ENCODE measurements around the gene UGT1A9.

- no peak for TF ChIP-seq ELF4 (IDR thresholded peaks at IDR 0.05)
- TF ChIP-seq FOXM1 (IDR thresholded peaks at IDR 0.05; ENCODE audit: borderline replicate concordance): no peak
- no peak for TF ChIP-seq HDGF (IDR thresholded peaks at IDR 0.05; ENCODE audit: borderline replicate concordance)
- TF ChIP-seq SP1 (IDR thresholded peaks at IDR 0.05): no peak
- no peak for TF ChIP-seq SUZ12 (IDR thresholded peaks at IDR 0.05)
- TF ChIP-seq ARNT (IDR thresholded peaks at IDR 0.05): no peak
- TF ChIP-seq BHLHE40 (IDR thresholded peaks at IDR 0.05; ENCODE audit: borderline replicate concordance): no peak
These were observed 147.2 kb downstream of the UGT1A9 start for GRCh38 chr2:233818639-233819621.

All from HEK293T (cell line).